H1 (cell line): ENCODE measurements around the gene IRF8. TPM values are rescaled to one million over a fixed set of nuclear protein-coding genes. Genes with fewer than 3 reads are reported as not detected.

Source experiments
- CTCF ChIA-PET: fragments of 300-600 bp; sonication (Branson Sonifier 250); formaldehyde crosslinking; loops from one replicate; lab custom pipeline; 2021; ENCODE audit not compliant: partially characterized antibody; lab: Charles Lee
- POLR2A ChIA-PET: fragments of 300-600 bp; sonication (Branson Sonifier 250); formaldehyde crosslinking; loops from one replicate; lab custom pipeline; 2021; ENCODE audit warnings: inconsistent platforms; ENCODE audit not compliant: partially characterized antibody; lab: Charles Lee
- DNase-seq, 2 experiments: peaks; one replicate each; pipeline versions ENCODE4 v3.0.0 to v3.0.0-alpha.2; 2010 to 2022; ENCODE audit warnings: low spot score in 2 of 2, low read depth in 1 of 2, mixed read lengths in 1 of 2
- FAIRE-seq: peaks from 2 replicates; lab custom pipeline; 2011; peaks lifted over from hg19 to GRCh38; lab: Jason Lieb, UNC
- H2AFZ ChIP-seq: 2 replicates; pipeline ENCODE4 v1.8.1; 2012; ENCODE audit warnings: low read length, inconsistent platforms
- H2AK5ac ChIP-seq: 2 replicates; pipeline ENCODE4 v1.6.1; 2013; ENCODE audit warnings: low read depth, low read length
- H2BK120ac ChIP-seq: replicated peaks from 2 replicates; pipeline ENCODE3; 2013; ENCODE audit warnings: low read depth, low read length, inconsistent platforms
- H2BK12ac ChIP-seq: 2 replicates; pipeline ENCODE4 v1.6.1; 2013; ENCODE audit warnings: low read depth, low read length
- H2BK15ac ChIP-seq: 2 replicates; pipeline ENCODE4 v1.6.1; 2013; ENCODE audit warnings: low read length
- H2BK20ac ChIP-seq: 2 replicates; pipeline ENCODE4 v1.6.1; 2013; ENCODE audit warnings: low read length
- H2BK5ac ChIP-seq: 2 replicates; pipeline ENCODE4 v1.6.1; 2013; ENCODE audit warnings: low read depth, low read length
- H3K14ac ChIP-seq: 2 replicates; pipeline ENCODE4 v1.6.1; 2013; ENCODE audit warnings: inconsistent platforms; ENCODE audit not compliant: insufficient read length
- H3K18ac ChIP-seq: 2 replicates; pipeline ENCODE4 v1.6.1; 2013; ENCODE audit warnings: low read length; ENCODE audit errors: extremely low read depth
- H3K23ac ChIP-seq: 2 replicates; pipeline ENCODE4 v1.6.1; 2013; ENCODE audit warnings: inconsistent platforms; ENCODE audit not compliant: insufficient read length
- H3K23me2 ChIP-seq: 2 replicates; pipeline ENCODE4 v1.6.1; 2013; ENCODE audit warnings: low read depth, low read length
- H3K27ac ChIP-seq: 2 replicates; pipeline ENCODE4 v1.6.1; 2011; ENCODE audit warnings: low read depth, low read length, inconsistent platforms
- H3K27me3 ChIP-seq, 4 experiments: replicated peaks in 1 of 4; 1 replicate in 1 of 4; 2 replicates in 3 of 4; pipeline versions ENCODE4 v1.6.1 to v1.8.1; 2011 to 2013; ENCODE audit warnings: low read length in 3 of 4, mild to moderate bottlenecking in 3 of 4, inconsistent platforms in 2 of 4, mixed read lengths in 2 of 4, moderate library complexity in 1 of 4; ENCODE audit not compliant: control insufficient read depth in 3 of 4, insufficient read depth in 3 of 4; ENCODE audit errors: extremely low read depth in 1 of 4
- H3K36me3 ChIP-seq, 4 experiments: 2 replicates each; pipeline versions ENCODE4 v1.6.1 to v1.8.1; 2011 to 2013; ENCODE audit warnings: mild to moderate bottlenecking in 4 of 4, low read length in 3 of 4, moderate library complexity in 2 of 4, control low read depth in 1 of 4, inconsistent platforms in 1 of 4; ENCODE audit not compliant: insufficient read depth in 4 of 4, control insufficient read depth in 2 of 4
- H3K4ac ChIP-seq: replicated peaks from 2 replicates; pipeline ENCODE3; 2013; ENCODE audit warnings: low read length, low read depth, mixed read lengths, inconsistent platforms; ENCODE audit not compliant: insufficient read length
- H3K4me1 ChIP-seq, 4 experiments: replicated peaks in 1 of 4; 1 replicate in 1 of 4; 2 replicates in 3 of 4; pipeline versions ENCODE4 v1.6.1 to v1.8.1; 2011 to 2013; ENCODE audit warnings: low read length in 3 of 4, inconsistent platforms in 2 of 4, mixed read lengths in 1 of 4; ENCODE audit not compliant: insufficient read depth in 4 of 4, control insufficient read depth in 3 of 4
- H3K4me2 ChIP-seq, 2 experiments: 2 replicates each; pipeline versions ENCODE4 v1.6.1 to v1.8.1; 2011 to 2013; ENCODE audit warnings: low read depth in 2 of 2, low read length in 2 of 2, control low read depth in 1 of 2, inconsistent platforms in 1 of 2, mild to moderate bottlenecking in 1 of 2; ENCODE audit not compliant: insufficient read depth in 1 of 2
- H3K4me3 ChIP-seq, 4 experiments: fragments of 200-600, 300-600 bp in 1 of 4; sonication (generic), shearing (Covaris generic), sonication (Bioruptor Twin) in 1 of 4; 2 replicates each; pipeline versions ENCODE4 v1.5.1 to v1.8.1; 2011 to 2016; ENCODE audit warnings: low read length in 4 of 4, low read depth in 3 of 4, control low read depth in 2 of 4, inconsistent platforms in 2 of 4, mild to moderate bottlenecking in 2 of 4, mixed read lengths in 1 of 4, moderate library complexity in 1 of 4; ENCODE audit not compliant: insufficient read depth in 2 of 4; ENCODE audit errors: extremely low read depth in 1 of 4
- H3K56ac ChIP-seq: replicated peaks from 2 replicates; pipeline ENCODE3; 2013; ENCODE audit warnings: low read depth, mild to moderate bottlenecking, mixed read lengths, low read length, inconsistent platforms; ENCODE audit not compliant: insufficient read length
- H3K79me1 ChIP-seq: 2 replicates; pipeline ENCODE4 v1.6.1; 2013; ENCODE audit warnings: low read depth, low read length, control low read depth
- H3K79me2 ChIP-seq, 2 experiments: 2 replicates each; pipeline versions ENCODE4 v1.6.1 to v1.8.1; 2012 to 2013; ENCODE audit warnings: low read length in 2 of 2, mild to moderate bottlenecking in 2 of 2, inconsistent platforms in 1 of 2; ENCODE audit not compliant: insufficient read depth in 2 of 2, control insufficient read depth in 1 of 2
- H3K9ac ChIP-seq, 4 experiments: replicated peaks in 1 of 4; 1 replicate in 1 of 4; 2 replicates in 3 of 4; pipeline versions ENCODE4 v1.6.1 to v1.8.1; 2011 to 2013; ENCODE audit warnings: low read depth in 3 of 4, low read length in 3 of 4, control low read depth in 2 of 4, mild to moderate bottlenecking in 2 of 4, moderate library complexity in 2 of 4, inconsistent platforms in 1 of 4; ENCODE audit errors: extremely low read depth in 1 of 4
- H3K9me3 ChIP-seq, 2 experiments: 2 replicates each; pipeline versions ENCODE4 v1.6.1 to v1.8.1; 2012 to 2013; ENCODE audit warnings: mild to moderate bottlenecking in 2 of 2, moderate library complexity in 2 of 2, control low read depth in 1 of 2, inconsistent platforms in 1 of 2, low read depth in 1 of 2, low read length in 1 of 2, mixed read lengths in 1 of 2; ENCODE audit not compliant: insufficient read depth in 2 of 2
- H4K20me1 ChIP-seq, 2 experiments: replicated peaks in 1 of 2; 2 replicates each; pipeline versions ENCODE3 to v1.8.1; 2011 to 2013; ENCODE audit warnings: inconsistent platforms in 2 of 2, low read length in 2 of 2, mild to moderate bottlenecking in 1 of 2; ENCODE audit not compliant: insufficient read depth in 2 of 2, control insufficient read depth in 1 of 2
- H4K5ac ChIP-seq: 2 replicates; pipeline ENCODE4 v1.6.1; 2013; ENCODE audit warnings: low read length, low read depth, mixed read lengths, inconsistent platforms; ENCODE audit not compliant: insufficient read length
- H4K8ac ChIP-seq: 2 replicates; pipeline ENCODE4 v1.8.0; 2013; ENCODE audit warnings: mild to moderate bottlenecking, moderate library complexity, low read length, inconsistent platforms; ENCODE audit not compliant: insufficient read depth; ENCODE audit errors: extremely low read depth
- H4K91ac ChIP-seq: replicated peaks from 2 replicates; pipeline ENCODE3; 2013; ENCODE audit warnings: low read length, mixed read lengths, inconsistent platforms; ENCODE audit not compliant: insufficient read length
- PHF8 ChIP-seq: fragments of 200-600 bp; sonication (generic); conservative IDR thresholded peaks from 2 replicates; pipeline ENCODE4 v1.7.1; 2012; ENCODE audit warnings: low read depth, mild to moderate bottlenecking, inconsistent platforms, low read length, moderate library complexity
- SAP30 ChIP-seq: fragments of 300-600 bp; sonication (generic); IDR thresholded peaks from 2 replicates; pipeline ENCODE4 v1.7.1; 2012; ENCODE audit warnings: low read length, moderate library complexity, mild to moderate bottlenecking, inconsistent platforms; ENCODE audit not compliant: insufficient read depth, insufficient replicate concordance
- SRF ChIP-seq: IDR thresholded peaks from 2 replicates; pipeline ENCODE4 v1.6.1; 2011; ENCODE audit warnings: mild to moderate bottlenecking, low read depth, low read length, moderate library complexity
- WGBS, 2 experiments: shearing (Covaris generic) in 1 of 2; methylation state at CpG; one replicate each; pipeline versions ENCODE4 v1.1.6 to v1.1.7; 2013 to 2015; ENCODE audit warnings: low lambda C conversion rate in 2 of 2, mixed read lengths in 2 of 2, inconsistent platforms in 1 of 2, low coverage in 1 of 2, missing lambda C conversion rate in 1 of 2; ENCODE audit not compliant: insufficient replicate concordance in 2 of 2, insufficient coverage in 1 of 2, insufficient read length in 1 of 2; ENCODE audit errors: extremely low coverage in 1 of 2, missing lambda C conversion rate in 1 of 2; 5-methylcytosine and 5-hydroxymethylcytosine counted together
- polyA plus RNA-seq, 7 experiments: library from polyadenylated mRNA; depleted of rRNA in 3 of 7; stranded (reverse) in 5 of 7; unstranded in 2 of 7; fragments of >200 nt in 5 of 7; fragments of 200-250 nt in 2 of 7; gene quantifications; 1 replicate in 5 of 7; 2 replicates in 1 of 7; 4 replicates in 1 of 7; pipeline versions ENCODE4 v1.2.1 to v1.2.3, GENCODE V29; 2011 to 2013; ENCODE audit warnings: missing spikeins in 2 of 7, mixed read lengths in 2 of 7
- total RNA-seq: library from RNA; stranded (reverse); fragmentation: NEBNext Ultra II Directional; extraction: Animal tissue kit (Norgen Biotek cat#: 25700); gene quantifications from 2 replicates; pipeline ENCODE4 v1.2.1, GENCODE V29; 2021

IRF8 gene
- total and polyA plus RNA-seq, 2 of the 8 experiments (the other 6 are each of a cell fraction or from before 2014, with no cell fraction given): 0.35 to 2.0 TPM

DNA sequence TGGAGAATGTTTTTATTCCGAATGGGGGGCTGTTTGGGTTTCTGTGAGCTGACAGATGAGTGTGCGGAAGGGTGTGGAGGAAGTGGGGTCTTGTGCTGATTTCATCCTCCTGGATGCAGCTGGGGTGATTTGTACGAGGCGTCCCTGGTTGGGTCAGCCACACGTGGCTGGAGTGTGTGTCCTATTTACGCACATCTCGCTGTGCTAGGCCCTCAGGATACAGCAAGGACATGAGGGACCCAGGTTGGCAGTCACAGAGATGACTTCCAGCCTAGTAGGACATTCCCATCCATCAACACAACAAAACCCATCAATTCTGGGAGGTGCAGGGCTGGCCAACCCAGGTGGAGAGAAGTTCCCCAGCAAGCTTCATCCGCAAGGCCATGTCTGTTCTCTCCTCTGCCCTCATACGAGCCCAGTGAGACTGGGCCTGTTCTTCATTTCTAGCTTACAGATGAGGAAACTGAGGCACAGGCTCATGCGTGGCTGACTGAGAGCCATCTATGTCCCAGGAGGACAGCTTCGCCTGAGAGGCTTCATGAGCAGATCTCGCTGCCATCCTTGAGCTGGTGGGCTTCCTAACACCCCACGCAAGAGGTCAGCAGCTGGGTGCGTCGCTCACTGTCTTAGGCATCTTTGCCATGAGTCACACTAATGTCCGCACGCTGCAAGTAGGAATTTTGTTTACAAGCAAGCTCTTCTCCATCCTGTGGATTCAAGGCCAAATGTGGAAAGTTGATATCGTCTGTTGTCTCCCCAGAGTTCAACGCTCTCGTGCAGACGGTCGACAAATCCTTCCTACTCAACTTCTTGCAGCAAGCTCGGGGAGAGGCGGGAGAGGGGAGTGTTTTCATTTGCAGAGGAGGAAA lies 24.4 kb downstream of the IRF8 start:
- no peak overlapping the region for H2BK15ac ChIP-seq
- H2BK20ac ChIP-seq: no peak overlapping the region
- no peak overlapping the region for H3K4me2 ChIP-seq
- no peaks in the 10 kb centered on the region; a peak in 1 of 7 replicates for H3K27me3 ChIP-seq
- H4K5ac ChIP-seq: no peak overlapping the region
- TF ChIP-seq SRF (no peak), SAP30 (no peak), PHF8 (no peak)
- no peak overlapping the region for H3K9ac ChIP-seq
- H3K79me2 ChIP-seq: no peaks in the 10 kb centered on the region
- 90% methylated on average over 24 of the region's 24 CpGs; no CpG with 5 or more reads in 1 of the 2 experiments for WGBS, 2 experiments
- no peak overlapping the region for H2BK120ac ChIP-seq
- H3K18ac ChIP-seq: no peak overlapping the region
- no peak overlapping the region for H3K23ac ChIP-seq
- H3K14ac ChIP-seq: no peak overlapping the region
- H2AFZ ChIP-seq: no peak overlapping the region
- no peaks in the 10 kb centered on the region for H3K23me2 ChIP-seq
- FAIRE-seq (no peak), DNase-seq (no peak)
- no peak overlapping the region for H2BK5ac ChIP-seq
- peaks cover 0 to 3% of the 10 kb centered on the region in 2 experiments for H4K20me1 ChIP-seq
- H3K79me1 ChIP-seq: no peaks in the 10 kb centered on the region
- ChIA-PET CTCF (interaction anchor here (1.2 to 2.3 kb wide), 3 partner anchors 11 to 102 kb away, joined by 3 to 9 read pairs (median 7); no protein-coding TSS in a partner anchor), POLR2A (no interaction called here)
- no peak overlapping the region for H3K4ac ChIP-seq
- H4K91ac ChIP-seq: no peak overlapping the region
- no peak overlapping the region for H3K56ac ChIP-seq
- no peaks in the 10 kb centered on the region for H3K36me3 ChIP-seq
- no peaks in the 10 kb centered on the region; a peak in 1 of 7 replicates for H3K4me1 ChIP-seq
- H2AK5ac ChIP-seq: no peak overlapping the region
- H4K8ac ChIP-seq: no peak overlapping the region
- no peak overlapping the region for H3K4me3 ChIP-seq
- no peak overlapping the region for H2BK12ac ChIP-seq
- no peak overlapping the region for H3K27ac ChIP-seq
- no peaks in the 10 kb centered on the region for H3K9me3 ChIP-seq
